SK-N-SH (cell line): ENCODE data around the gene CDK14. TPM values are rescaled to one million over a fixed set of nuclear protein-coding genes. Genes with fewer than 3 reads are reported as not detected.

Experiments used
- CTCF ChIA-PET: fragments of 300-600, 350-600 bp; formaldehyde crosslinking; extraction: SDS; loops from one replicate; lab custom pipeline; 2021; lab: Yijun Ruan, JAX
- POLR2A ChIA-PET: fragments of 350-600 bp; sonication (Branson Sonifier 250); formaldehyde crosslinking; extraction: SDS; loops from one replicate; lab custom pipeline; 2020; ENCODE audit warnings: antibody characterized with exemption, inconsistent platforms; lab: Yijun Ruan, JAX
- DNase-seq: peaks from one replicate; pipeline ENCODE4 v3.0.0; 2012
- H2AFZ ChIP-seq: fragments of 200-600 bp; sonication (generic); 2 replicates; pipeline ENCODE4 v1.8.1; 2016; ENCODE audit warnings: antibody characterized with exemption, mild to moderate bottlenecking, low read depth
- H3F3A ChIP-seq: fragments of 200-600 bp; sonication (generic); replicated peaks from 2 replicates; pipeline ENCODE3; 2016; ENCODE audit warnings: antibody characterized with exemption, mild to moderate bottlenecking; ENCODE audit not compliant: insufficient read depth
- H3K27ac ChIP-seq, 2 experiments: fragments of 200-500 bp in 1 of 2; fragments of 200-600 bp in 1 of 2; sonication (Bioruptor generic) in 1 of 2; sonication (generic), shearing (Covaris generic) in 1 of 2; 2 replicates each; pipeline versions ENCODE4 v1.5.1 to v1.6.1; 2014 to 2016; ENCODE audit warnings: low read depth in 2 of 2, inconsistent platforms in 1 of 2, low read length in 1 of 2, mild to moderate bottlenecking in 1 of 2, mixed read lengths in 1 of 2
- H3K27me3 ChIP-seq: fragments of 200-600 bp; sonication (generic), shearing (Covaris generic); 2 replicates; pipeline ENCODE4 v1.6.1; 2016; ENCODE audit warnings: mixed run types; ENCODE audit not compliant: insufficient read depth
- H3K36me3 ChIP-seq, 2 experiments: fragments of 200-500 bp in 1 of 2; fragments of 200-600 bp in 1 of 2; sonication (Bioruptor generic) in 1 of 2; sonication (generic) in 1 of 2; replicated peaks in 1 of 2; 2 replicates each; pipeline versions ENCODE3 to v1.5.1; 2014 to 2016; ENCODE audit warnings: low read length in 1 of 2, mild to moderate bottlenecking in 1 of 2; ENCODE audit not compliant: insufficient read depth in 2 of 2, control insufficient read depth in 1 of 2
- H3K4me1 ChIP-seq, 2 experiments: fragments of 200-500 bp in 1 of 2; fragments of 200-600 bp in 1 of 2; sonication (Bioruptor generic) in 1 of 2; sonication (generic), shearing (Covaris generic) in 1 of 2; 2 replicates each; pipeline versions ENCODE4 v1.5.1 to v1.6.1; 2014 to 2016; ENCODE audit warnings: low read depth in 1 of 2, low read length in 1 of 2, mixed run types in 1 of 2; ENCODE audit not compliant: insufficient read depth in 2 of 2, control insufficient read depth in 1 of 2
- H3K4me2 ChIP-seq: fragments of 200-600 bp; sonication (generic), shearing (Covaris generic); 2 replicates; pipeline ENCODE4 v1.6.1; 2017; ENCODE audit warnings: mixed run types
- H3K4me3 ChIP-seq, 2 experiments: fragments of 200-500 bp in 1 of 2; fragments of 200-600 bp in 1 of 2; sonication (Bioruptor generic) in 1 of 2; sonication (generic), shearing (Covaris generic) in 1 of 2; 2 replicates each; pipeline versions ENCODE4 v1.5.1 to v1.8.1; 2014 to 2016; ENCODE audit warnings: low read depth in 2 of 2, inconsistent platforms in 1 of 2, low read length in 1 of 2, mild to moderate bottlenecking in 1 of 2, mixed read lengths in 1 of 2, moderate library complexity in 1 of 2
- H3K79me2 ChIP-seq: fragments of 200-600 bp; sonication (generic); 2 replicates; pipeline ENCODE4 v1.8.1; 2017; ENCODE audit warnings: mild to moderate bottlenecking; ENCODE audit not compliant: insufficient read depth
- H3K9ac ChIP-seq: fragments of 200-600 bp; sonication (generic); 2 replicates; pipeline ENCODE4 v1.6.1; 2017; ENCODE audit warnings: mixed run types
- H3K9me2 ChIP-seq: fragments of 200-600 bp; sonication (generic); 2 replicates; pipeline ENCODE4 v1.6.1; 2017; ENCODE audit warnings: mixed run types
- H3K9me3 ChIP-seq: fragments of 200-600 bp; sonication (generic); 2 replicates; pipeline ENCODE4 v1.6.1; 2017; ENCODE audit warnings: mixed run types, mild to moderate bottlenecking, moderate library complexity
- H4K20me1 ChIP-seq: fragments of 200-600 bp; sonication (generic); 2 replicates; pipeline ENCODE4 v1.6.1; 2017; ENCODE audit warnings: mild to moderate bottlenecking, mixed run types; ENCODE audit not compliant: insufficient read depth
- CHD2 ChIP-seq: fragments of 150-350 bp; IDR thresholded peaks from 2 replicates; pipeline ENCODE4 v1.6.1; 2018; ENCODE audit warnings: low read length; ENCODE audit not compliant: partially characterized antibody
- EP300 ChIP-seq, 2 experiments: IDR thresholded peaks; 2 replicates each; pipeline versions ENCODE4 v1.4.0 to v1.6.1; 2012; ENCODE audit warnings: borderline replicate concordance in 1 of 2, low read depth in 1 of 2, low read length in 1 of 2
- FOSL2 ChIP-seq: IDR thresholded peaks from 2 replicates; pipeline ENCODE4 v1.4.0; 2012; ENCODE audit warnings: low read depth, mild to moderate bottlenecking, moderate library complexity, borderline replicate concordance
- GABPA ChIP-seq: IDR thresholded peaks from 2 replicates; pipeline ENCODE4 v1.4.0; 2012; ENCODE audit warnings: low read depth, mild to moderate bottlenecking
- GATA2 ChIP-seq: sonication (generic); formaldehyde crosslinking; IDR thresholded peaks from 2 replicates; pipeline ENCODE4 v1.5.0; 2020; ENCODE audit warnings: mild to moderate bottlenecking, missing genetic modification reagents
- JUND ChIP-seq: IDR thresholded peaks from 2 replicates; pipeline ENCODE4 v1.4.0; 2012
- MXI1 ChIP-seq: IDR thresholded peaks from 2 replicates; pipeline ENCODE4 v1.6.1; 2012; ENCODE audit warnings: mild to moderate bottlenecking, low read depth, low read length, improper control_type of control experiment
- NFIC ChIP-seq: IDR thresholded peaks from 2 replicates; pipeline ENCODE4 v1.4.0; 2012; ENCODE audit warnings: borderline replicate concordance
- NRF1 ChIP-seq: IDR thresholded peaks from 2 replicates; pipeline ENCODE4 v1.6.1; 2012; ENCODE audit warnings: low read depth, mild to moderate bottlenecking, low read length
- RCOR1 ChIP-seq: fragments of 150-350 bp; IDR thresholded peaks from 2 replicates; pipeline ENCODE4 v1.6.1; 2017; ENCODE audit warnings: antibody characterized with exemption, low read length
- RFX5 ChIP-seq: IDR thresholded peaks from 2 replicates; pipeline ENCODE4 v1.6.1; 2012; ENCODE audit warnings: mild to moderate bottlenecking, improper control_type of control experiment, low read length
- RXRA ChIP-seq: IDR thresholded peaks from 2 replicates; pipeline ENCODE4 v1.4.0; 2012; ENCODE audit warnings: low read depth, mild to moderate bottlenecking, borderline replicate concordance
- SIN3A ChIP-seq: IDR thresholded peaks from 2 replicates; pipeline ENCODE4 v1.6.1; 2012; ENCODE audit warnings: low read depth, mild to moderate bottlenecking, low read length, moderate library complexity, borderline replicate concordance
- SMC3 ChIP-seq: IDR thresholded peaks from 2 replicates; pipeline ENCODE4 v1.6.1; 2012; ENCODE audit warnings: low read depth, low read length, improper control_type of control experiment
- TAF1 ChIP-seq: IDR thresholded peaks from 2 replicates; pipeline ENCODE4 v1.6.1; 2012; ENCODE audit warnings: low read depth, mild to moderate bottlenecking, low read length, moderate library complexity, borderline replicate concordance
- TCF12 ChIP-seq: IDR thresholded peaks from 2 replicates; pipeline ENCODE4 v1.4.0; 2012
- TEAD4 ChIP-seq: IDR thresholded peaks from 2 replicates; pipeline ENCODE4 v1.4.0; 2012; ENCODE audit warnings: mild to moderate bottlenecking, borderline replicate concordance; ENCODE audit not compliant: insufficient read depth
- YY1 ChIP-seq: IDR thresholded peaks from 2 replicates; pipeline ENCODE4 v1.4.0; 2012; ENCODE audit warnings: low read depth, mild to moderate bottlenecking
- WGBS: methylation state at CpG from one replicate; pipeline ENCODE4 v1.1.6; 2017; ENCODE audit warnings: low lambda C conversion rate; 5-methylcytosine and 5-hydroxymethylcytosine counted together
- polyA plus RNA-seq, 3 experiments: library from polyadenylated mRNA; depleted of rRNA; stranded (reverse); fragments of >200 nt; gene quantifications; 2 replicates each; pipeline ENCODE4 v1.2.3, GENCODE V29; 2012
- TF ChIP-seq, protein P1 (sequence below): IDR thresholded peaks from 2 replicates; pipeline ENCODE4 v1.4.0; 2012; ENCODE audit warnings: low read depth, borderline replicate concordance
- TF ChIP-seq, protein P2 (sequence below): IDR thresholded peaks from 2 replicates; pipeline ENCODE4 v1.4.0; 2012; ENCODE audit warnings: low read depth, borderline replicate concordance
- TF ChIP-seq, protein P3 (sequence below): IDR thresholded peaks from 2 replicates; pipeline ENCODE4; 2012
- TF ChIP-seq, protein P4 (sequence below): fragments of 150-350 bp; IDR thresholded peaks from 2 replicates; pipeline ENCODE4 v1.6.1; 2016; ENCODE audit warnings: mild to moderate bottlenecking, low read depth, low read length
- TF ChIP-seq, protein P5 (sequence below): IDR thresholded peaks from 2 replicates; pipeline ENCODE4 v1.4.0; 2012; ENCODE audit warnings: low read depth

Gene CDK14
- polyA plus RNA-seq, 1 of the 3 experiments (the other 2 are of a cell fraction): 13.9 TPM

DNA sequence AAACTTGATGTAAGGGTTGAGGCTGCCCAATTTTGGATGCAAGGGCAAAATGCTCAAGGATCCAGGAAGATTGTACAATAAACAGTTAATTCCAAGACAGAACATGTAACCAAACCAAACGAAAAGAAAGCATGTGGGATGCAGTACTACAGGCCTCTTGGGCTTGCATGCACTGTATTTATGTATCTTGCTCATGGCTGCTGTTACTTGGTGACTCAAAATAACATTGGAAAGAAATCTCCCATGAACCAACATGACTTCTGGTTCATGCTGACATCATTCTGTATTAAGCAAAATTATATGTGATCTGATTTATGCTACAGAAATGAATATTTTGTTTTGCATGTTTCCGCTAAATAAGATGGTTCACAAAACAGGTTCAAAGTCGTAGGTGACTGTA lies 602.2 kb downstream of the CDK14 start:
- no peaks in the 10 kb centered on the region for H3K27me3 ChIP-seq
- no peak for TF ChIP-seq MXI1
- TF ChIP-seq SIN3A: no peak
- TF ChIP-seq SMC3: no peak
- no peak for TF ChIP-seq JUND
- no peak for TF ChIP-seq YY1
- TF ChIP-seq, protein P1, sequence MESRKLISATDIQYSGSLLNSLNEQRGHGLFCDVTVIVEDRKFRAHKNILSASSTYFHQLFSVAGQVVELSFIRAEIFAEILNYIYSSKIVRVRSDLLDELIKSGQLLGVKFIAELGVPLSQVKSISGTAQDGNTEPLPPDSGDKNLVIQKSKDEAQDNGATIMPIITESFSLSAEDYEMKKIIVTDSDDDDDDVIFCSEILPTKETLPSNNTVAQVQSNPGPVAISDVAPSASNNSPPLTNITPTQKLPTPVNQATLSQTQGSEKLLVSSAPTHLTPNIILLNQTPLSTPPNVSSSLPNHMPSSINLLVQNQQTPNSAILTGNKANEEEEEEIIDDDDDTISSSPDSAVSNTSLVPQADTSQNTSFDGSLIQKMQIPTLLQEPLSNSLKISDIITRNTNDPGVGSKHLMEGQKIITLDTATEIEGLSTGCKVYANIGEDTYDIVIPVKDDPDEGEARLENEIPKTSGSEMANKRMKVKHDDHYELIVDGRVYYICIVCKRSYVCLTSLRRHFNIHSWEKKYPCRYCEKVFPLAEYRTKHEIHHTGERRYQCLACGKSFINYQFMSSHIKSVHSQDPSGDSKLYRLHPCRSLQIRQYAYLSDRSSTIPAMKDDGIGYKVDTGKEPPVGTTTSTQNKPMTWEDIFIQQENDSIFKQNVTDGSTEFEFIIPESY: no peak
- no peak for TF ChIP-seq TCF12
- TF ChIP-seq, protein P2, sequence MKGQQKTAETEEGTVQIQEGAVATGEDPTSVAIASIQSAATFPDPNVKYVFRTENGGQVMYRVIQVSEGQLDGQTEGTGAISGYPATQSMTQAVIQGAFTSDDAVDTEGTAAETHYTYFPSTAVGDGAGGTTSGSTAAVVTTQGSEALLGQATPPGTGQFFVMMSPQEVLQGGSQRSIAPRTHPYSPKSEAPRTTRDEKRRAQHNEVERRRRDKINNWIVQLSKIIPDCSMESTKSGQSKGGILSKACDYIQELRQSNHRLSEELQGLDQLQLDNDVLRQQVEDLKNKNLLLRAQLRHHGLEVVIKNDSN: no peak
- TF ChIP-seq, protein P3, sequence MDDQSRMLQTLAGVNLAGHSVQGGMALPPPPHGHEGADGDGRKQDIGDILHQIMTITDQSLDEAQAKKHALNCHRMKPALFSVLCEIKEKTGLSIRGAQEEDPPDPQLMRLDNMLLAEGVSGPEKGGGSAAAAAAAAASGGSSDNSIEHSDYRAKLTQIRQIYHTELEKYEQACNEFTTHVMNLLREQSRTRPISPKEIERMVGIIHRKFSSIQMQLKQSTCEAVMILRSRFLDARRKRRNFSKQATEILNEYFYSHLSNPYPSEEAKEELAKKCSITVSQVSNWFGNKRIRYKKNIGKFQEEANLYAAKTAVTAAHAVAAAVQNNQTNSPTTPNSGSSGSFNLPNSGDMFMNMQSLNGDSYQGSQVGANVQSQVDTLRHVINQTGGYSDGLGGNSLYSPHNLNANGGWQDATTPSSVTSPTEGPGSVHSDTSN: no peak
- TF ChIP-seq TEAD4: no peak
- no peak for TF ChIP-seq TAF1
- TF ChIP-seq FOSL2: no peak
- TF ChIP-seq EP300 (IDR thresholded peaks at IDR 0.05; ENCODE audit: borderline replicate concordance in 1 of 2, low read depth in 1 of 2, low read length in 1 of 2): no peak
- TF ChIP-seq NFIC: no peak
- TF ChIP-seq, all 33 proteins: peak for 0
- Histone ChIP-seq H3F3A (peaks cover under 1% of the 10 kb centered on the region), H3K9ac (no peak overlapping the region), H3K9me3 (no peaks in the 10 kb centered on the region), H3K36me3 (peaks cover 0 to 5% of the 10 kb centered on the region in 2 experiments), H4K20me1 (no peaks in the 10 kb centered on the region), H3K9me2 (no peaks in the 10 kb centered on the region), H3K4me1 (peaks cover under 1 to 15% of the 10 kb centered on the region in 2 experiments; a peak in 3 of 4 replicates), H3K27ac (no peak overlapping the region), H3K4me3 (no peak overlapping the region), H3K4me2 (no peak overlapping the region), H3K79me2 (no peaks in the 10 kb centered on the region), H2AFZ (no peak overlapping the region)
- no peak for DNase-seq
- 80% methylated on average over 3 of the region's 3 CpGs for WGBS
- ChIA-PET POLR2A (no interaction called here), CTCF (no interaction called here)

DNA sequence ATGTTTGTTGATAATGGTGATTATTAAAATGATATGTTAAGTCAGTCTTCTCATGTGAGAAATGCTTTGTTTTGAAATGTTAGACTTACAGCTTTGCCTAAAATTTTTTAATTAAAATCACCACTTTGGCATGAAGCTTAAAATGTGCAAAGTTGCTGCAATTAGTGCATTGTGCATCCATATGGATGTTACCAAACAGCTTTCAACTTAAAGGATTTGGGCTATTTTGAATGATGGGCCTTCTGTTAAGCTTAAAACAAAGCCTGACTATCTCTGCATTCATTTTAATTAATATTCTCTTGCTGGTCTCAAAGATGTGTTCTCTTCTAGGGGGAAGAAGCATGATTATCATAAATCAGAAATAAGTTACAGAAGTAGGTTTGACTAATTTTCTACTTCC lies 603.5 kb downstream of the CDK14 start:
- no peaks in the 10 kb centered on the region for H3K9me3 ChIP-seq
- no peaks in the 10 kb centered on the region for H3K9me2 ChIP-seq
- no peaks in the 10 kb centered on the region for H4K20me1 ChIP-seq
- POLR2A ChIA-PET: no interaction called here
- CTCF ChIA-PET: no interaction called here
- H3K4me2 ChIP-seq: no peak overlapping the region
- no peak overlapping the region for H3K9ac ChIP-seq
- no peaks in the 10 kb centered on the region for H3K27me3 ChIP-seq
- H3K27ac ChIP-seq: no peak overlapping the region
- DNase-seq: no peak
- H3K79me2 ChIP-seq: no peaks in the 10 kb centered on the region
- peaks cover 0 to 5% of the 10 kb centered on the region in 2 experiments for H3K36me3 ChIP-seq
- no peak overlapping the region for H3K4me3 ChIP-seq
- H2AFZ ChIP-seq: no peak overlapping the region
- no peaks in the 10 kb centered on the region for H3F3A ChIP-seq
- H3K4me1 ChIP-seq: peaks cover 0 to 15% of the 10 kb centered on the region in 2 experiments; a peak in 2 of 4 replicates
- TF ChIP-seq TAF1: no peak
- TF ChIP-seq SIN3A: no peak
- TF ChIP-seq FOSL2: no peak
- no peak for TF ChIP-seq RXRA
- no peak for TF ChIP-seq GABPA
- TF ChIP-seq RFX5: no peak
- TF ChIP-seq, protein P4, sequence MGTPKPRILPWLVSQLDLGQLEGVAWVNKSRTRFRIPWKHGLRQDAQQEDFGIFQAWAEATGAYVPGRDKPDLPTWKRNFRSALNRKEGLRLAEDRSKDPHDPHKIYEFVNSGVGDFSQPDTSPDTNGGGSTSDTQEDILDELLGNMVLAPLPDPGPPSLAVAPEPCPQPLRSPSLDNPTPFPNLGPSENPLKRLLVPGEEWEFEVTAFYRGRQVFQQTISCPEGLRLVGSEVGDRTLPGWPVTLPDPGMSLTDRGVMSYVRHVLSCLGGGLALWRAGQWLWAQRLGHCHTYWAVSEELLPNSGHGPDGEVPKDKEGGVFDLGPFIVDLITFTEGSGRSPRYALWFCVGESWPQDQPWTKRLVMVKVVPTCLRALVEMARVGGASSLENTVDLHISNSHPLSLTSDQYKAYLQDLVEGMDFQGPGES: no peak
- no peak for TF ChIP-seq CHD2
- TF ChIP-seq NFIC: no peak
- TF ChIP-seq RCOR1: no peak
- TF ChIP-seq, protein P5, sequence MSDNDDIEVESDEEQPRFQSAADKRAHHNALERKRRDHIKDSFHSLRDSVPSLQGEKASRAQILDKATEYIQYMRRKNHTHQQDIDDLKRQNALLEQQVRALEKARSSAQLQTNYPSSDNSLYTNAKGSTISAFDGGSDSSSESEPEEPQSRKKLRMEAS: no peak
- TF ChIP-seq NRF1: no peak
- TF ChIP-seq SMC3: no peak
- no peak for TF ChIP-seq GATA2 (CRISPR knock-in tag)
